ENCODE data around the gene PDE6B.

GRCh38 chr4:633406-633805 lies 8.0 kb downstream of the PDE6B start:
- TF ChIP-seq, protein P1, sequence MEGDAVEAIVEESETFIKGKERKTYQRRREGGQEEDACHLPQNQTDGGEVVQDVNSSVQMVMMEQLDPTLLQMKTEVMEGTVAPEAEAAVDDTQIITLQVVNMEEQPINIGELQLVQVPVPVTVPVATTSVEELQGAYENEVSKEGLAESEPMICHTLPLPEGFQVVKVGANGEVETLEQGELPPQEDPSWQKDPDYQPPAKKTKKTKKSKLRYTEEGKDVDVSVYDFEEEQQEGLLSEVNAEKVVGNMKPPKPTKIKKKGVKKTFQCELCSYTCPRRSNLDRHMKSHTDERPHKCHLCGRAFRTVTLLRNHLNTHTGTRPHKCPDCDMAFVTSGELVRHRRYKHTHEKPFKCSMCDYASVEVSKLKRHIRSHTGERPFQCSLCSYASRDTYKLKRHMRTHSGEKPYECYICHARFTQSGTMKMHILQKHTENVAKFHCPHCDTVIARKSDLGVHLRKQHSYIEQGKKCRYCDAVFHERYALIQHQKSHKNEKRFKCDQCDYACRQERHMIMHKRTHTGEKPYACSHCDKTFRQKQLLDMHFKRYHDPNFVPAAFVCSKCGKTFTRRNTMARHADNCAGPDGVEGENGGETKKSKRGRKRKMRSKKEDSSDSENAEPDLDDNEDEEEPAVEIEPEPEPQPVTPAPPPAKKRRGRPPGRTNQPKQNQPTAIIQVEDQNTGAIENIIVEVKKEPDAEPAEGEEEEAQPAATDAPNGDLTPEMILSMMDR (IDR thresholded peaks at IDR 0.05 in 4 of 5, conservative IDR thresholded peaks at IDR 0.05 in 1 of 5): no peak
- TF ChIP-seq POLR2A (IDR thresholded peaks at IDR 0.05): no peak

All from gastrocnemius medialis (tissue), 4 donors.